ENCODE data around the gene HMGB3.

Gene HMGB3

DNA sequence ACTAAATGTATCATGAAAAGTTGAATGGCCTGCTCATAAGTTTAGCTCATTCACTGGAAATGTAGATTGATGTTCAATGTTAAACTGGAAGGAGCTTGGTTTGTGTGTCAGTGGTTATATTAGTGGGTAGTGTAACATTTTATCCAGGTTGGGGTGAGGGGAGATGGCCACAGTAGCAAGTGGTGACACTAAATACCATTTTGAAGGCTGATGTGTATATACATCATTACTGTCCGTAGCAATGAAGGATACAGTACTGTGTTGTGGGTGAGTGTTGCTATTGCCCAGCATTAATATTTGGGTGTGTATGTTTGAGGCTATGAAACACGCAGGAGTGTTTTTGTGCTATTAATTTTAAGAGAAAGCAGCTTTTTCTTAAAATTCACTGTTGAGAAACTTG, 6.3 kb downstream of the HMGB3 start:
- TF ChIP-seq GATA1 (IDR thresholded peaks at IDR 0.05; ENCODE audit: low read depth, low read length) (no peak), POLR2A (IDR thresholded peaks at IDR 0.05; ENCODE audit: low read length) (no peak)

DNA sequence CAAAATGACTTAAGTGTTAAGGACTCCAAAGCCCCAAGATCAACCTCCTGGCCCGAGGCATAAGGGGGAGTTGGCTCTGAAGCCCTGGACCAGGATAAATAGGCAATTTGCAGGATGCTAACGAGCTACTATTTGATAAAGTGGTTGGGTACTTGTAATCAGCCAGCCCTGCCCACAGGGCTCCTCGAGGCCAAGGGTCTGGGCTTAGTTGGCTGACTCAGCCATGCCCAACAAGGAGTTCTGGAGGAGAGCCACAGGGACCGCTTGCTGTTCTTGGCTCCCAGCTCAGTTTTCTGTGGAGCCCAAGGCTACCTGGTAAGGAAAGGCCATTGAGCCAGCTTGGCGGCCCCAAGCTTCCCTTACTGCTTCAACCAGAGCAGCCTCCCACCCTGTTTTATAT, 7.8 kb downstream of the HMGB3 start:
- no peak for TF ChIP-seq GATA1 (IDR thresholded peaks at IDR 0.05; ENCODE audit: low read depth, low read length)
- no peak for TF ChIP-seq POLR2A (IDR thresholded peaks at IDR 0.05; ENCODE audit: low read length)
- no peak for DNase-seq

More for the DNA sequence above, 6.3 kb downstream of the HMGB3 start:
- DNase-seq = no peak

GRCh38 chrX:151000861-151001331, 17.8 kb downstream of the HMGB3 start:
- no peak for DNase-seq

DNA sequence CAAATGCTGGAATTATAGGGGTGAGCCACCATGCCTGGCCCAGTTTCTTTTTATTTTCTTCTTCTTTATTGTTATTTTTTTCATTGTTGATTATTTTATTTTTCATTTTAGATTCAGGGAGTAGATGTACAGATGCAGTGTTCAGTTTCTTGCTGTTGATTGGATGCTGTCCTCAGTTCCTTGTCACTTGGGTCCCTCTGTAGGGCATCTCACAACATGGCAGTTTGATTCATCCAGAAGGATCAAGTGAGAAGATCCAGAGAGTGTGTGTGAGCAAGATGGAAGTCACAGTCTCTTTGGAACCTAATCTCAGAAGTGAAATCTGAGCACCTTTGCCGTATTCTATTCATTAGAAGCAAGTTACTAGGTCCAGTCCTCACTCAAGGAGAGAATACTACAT, 20.9 kb downstream of the HMGB3 start:
- peak; percentile 1 to 9 for DNase-seq
- TF ChIP-seq GATA1 (IDR thresholded peaks at IDR 0.05; ENCODE audit: low read depth, low read length) (no peak), POLR2A (IDR thresholded peaks at IDR 0.05; ENCODE audit: low read length) (no peak)

More at GRCh38 chrX:151000861-151001331, 17.8 kb downstream of the HMGB3 start:
- TF ChIP-seq POLR2A (IDR thresholded peaks at IDR 0.05; ENCODE audit: low read length) (no peak), GATA1 (IDR thresholded peaks at IDR 0.05; ENCODE audit: low read depth, low read length) (no peak)

DNA sequence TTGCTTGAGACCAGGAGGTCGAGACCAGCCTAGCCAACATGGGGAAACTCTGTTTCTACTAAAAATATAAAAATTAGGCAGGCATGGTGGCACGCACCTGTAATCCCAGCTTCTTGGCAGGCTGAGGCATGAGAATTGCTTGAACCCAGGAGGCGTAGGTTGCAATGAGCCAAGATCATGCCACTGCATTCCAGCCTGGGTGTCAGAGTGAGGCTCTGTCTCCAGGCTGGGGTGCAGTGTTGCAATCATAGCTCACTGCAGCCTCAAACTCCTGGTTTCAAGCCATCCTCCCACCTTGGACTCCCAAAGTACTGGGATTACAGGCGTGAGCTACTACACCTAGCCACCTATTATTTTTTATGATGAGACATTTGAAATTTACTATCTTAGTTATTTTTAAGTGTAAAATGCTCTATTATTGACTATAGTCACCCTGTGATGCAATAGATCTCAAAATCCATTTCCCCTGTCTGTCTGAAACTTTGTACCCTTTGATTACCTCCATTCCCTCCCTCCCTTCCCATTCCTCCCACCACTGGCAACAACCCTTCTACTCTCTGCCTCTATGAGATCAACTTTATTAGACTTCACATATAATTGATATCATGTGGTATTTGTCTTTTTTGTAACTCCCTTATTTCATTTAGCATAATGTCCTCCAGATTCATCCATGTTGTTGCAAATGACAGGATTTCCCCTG, 23.4 kb downstream of the HMGB3 start:
- DNase-seq = no peak
- TF ChIP-seq GATA1 (IDR thresholded peaks at IDR 0.05; ENCODE audit: low read depth, low read length) (no peak), POLR2A (IDR thresholded peaks at IDR 0.05; ENCODE audit: low read length) (no peak)

DNA sequence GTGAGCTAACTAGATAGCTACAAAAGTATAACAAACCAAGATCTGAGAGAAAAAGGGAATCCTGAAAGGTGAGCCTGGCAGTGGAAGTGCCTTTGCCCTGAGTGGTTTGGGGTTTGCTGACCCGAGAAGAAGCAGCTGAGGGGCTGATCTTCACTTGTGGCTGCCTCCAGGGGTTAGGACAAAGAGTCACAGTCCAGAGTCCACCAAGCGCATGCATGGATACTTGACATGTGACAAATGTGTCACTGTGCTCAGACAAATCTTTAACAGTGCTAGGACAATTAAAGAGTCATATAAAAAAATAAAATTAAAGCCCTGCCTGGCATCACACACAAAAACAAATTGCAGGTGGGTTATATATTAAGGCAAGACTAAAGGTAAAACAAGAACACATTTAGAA, 26.4 kb downstream of the HMGB3 start:
- no peak for DNase-seq
- no peak for TF ChIP-seq POLR2A (IDR thresholded peaks at IDR 0.05; ENCODE audit: low read length)
- TF ChIP-seq GATA1 (IDR thresholded peaks at IDR 0.05; ENCODE audit: low read depth, low read length) = no peak

DNA sequence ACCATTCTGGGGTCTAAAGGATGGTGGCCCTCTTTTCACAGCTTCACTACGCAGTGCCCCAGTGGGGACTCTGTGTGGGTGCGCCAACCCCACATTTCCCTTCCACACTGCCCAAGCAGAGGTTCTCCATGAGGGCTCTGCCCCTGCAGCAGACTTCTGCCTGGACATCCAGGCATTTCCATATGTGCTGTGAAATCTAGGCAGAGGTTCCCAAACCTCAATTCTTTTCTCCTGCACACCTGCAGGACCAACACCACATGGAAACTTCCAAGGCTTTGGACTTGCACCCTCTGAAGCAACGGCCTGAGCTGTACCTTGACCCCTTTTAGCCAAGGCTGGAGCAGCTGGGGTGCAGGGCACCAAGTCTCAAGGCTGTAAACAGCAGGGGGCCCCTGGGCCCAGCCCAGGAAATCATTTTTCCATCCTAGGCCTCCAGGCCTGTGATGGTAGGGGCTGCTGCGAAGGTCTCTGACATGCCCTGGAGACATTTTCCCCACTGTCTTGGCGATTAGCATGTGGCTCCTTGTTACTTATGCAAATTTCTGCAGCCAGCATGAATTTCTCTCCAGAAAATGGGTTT, 30.1 kb downstream of the HMGB3 start:
- TF ChIP-seq GATA1 (IDR thresholded peaks at IDR 0.05; ENCODE audit: low read depth, low read length) (no peak), POLR2A (IDR thresholded peaks at IDR 0.05; ENCODE audit: low read length) (no peak)
- no peak for DNase-seq

GRCh38 chrX:151015684-151016083, 32.5 kb downstream of the HMGB3 start:
- no peak for DNase-seq

GRCh38 chrX:151019856-151020255, 36.7 kb downstream of the HMGB3 start:
- DNase-seq = no peak
- no peak for TF ChIP-seq GATA1 (IDR thresholded peaks at IDR 0.05; ENCODE audit: low read depth, low read length)
- TF ChIP-seq POLR2A (IDR thresholded peaks at IDR 0.05; ENCODE audit: low read length) = no peak

More at GRCh38 chrX:151015684-151016083, 32.5 kb downstream of the HMGB3 start:
- no peak for TF ChIP-seq GATA1 (IDR thresholded peaks at IDR 0.05; ENCODE audit: low read depth, low read length)
- TF ChIP-seq POLR2A (IDR thresholded peaks at IDR 0.05; ENCODE audit: low read length) = no peak

- no peak for DNase-seq
- TF ChIP-seq GATA1 (IDR thresholded peaks at IDR 0.05; ENCODE audit: low read depth, low read length) = no peak
- no peak for TF ChIP-seq POLR2A (IDR thresholded peaks at IDR 0.05; ENCODE audit: low read length)
Observed at GRCh38 chrX:151030845-151031244, 47.7 kb downstream of the HMGB3 start.

GRCh38 chrX:151031391-151031975, 48.3 kb downstream of the HMGB3 start:
- TF ChIP-seq GATA1 (IDR thresholded peaks at IDR 0.05; ENCODE audit: low read depth, low read length) = no peak
- TF ChIP-seq POLR2A (IDR thresholded peaks at IDR 0.05; ENCODE audit: low read length) = no peak
- no peak for DNase-seq

GRCh38 chrX:151039351-151039750, 56.2 kb downstream of the HMGB3 start:
- no peak for TF ChIP-seq POLR2A (IDR thresholded peaks at IDR 0.05; ENCODE audit: low read length)
- TF ChIP-seq GATA1 (IDR thresholded peaks at IDR 0.05; ENCODE audit: low read depth, low read length) = no peak
- DNase-seq = no peak
